ENCODE data around the gene LRRC45.

Gene LRRC45

GRCh38 chr17:81983011-81983638 lies 40.0 kb upstream of the LRRC45 start:
- peaks cover 0 to 47% (median 37%) of the 10 kb centered on the region in 5 donors for H3K36me3 ChIP-seq (ENCODE audit: control insufficient read depth in 5 of 5, insufficient read depth in 5 of 5, low read length in 5 of 5)
- no peak overlapping the region for H3K9ac ChIP-seq (ENCODE audit: low read length in 5 of 5)
- no peak overlapping the region for H3K4me3 ChIP-seq (ENCODE audit: low read depth in 1 of 5, low read length in 5 of 5)

GRCh38 chr17:81983639-81984373 lies 39.3 kb upstream of the LRRC45 start:
- no peak overlapping the region for H3K4me3 ChIP-seq (ENCODE audit: low read depth in 1 of 5, low read length in 5 of 5)
- H3K9me3 ChIP-seq (ENCODE audit: control insufficient read depth in 5 of 5, low read length in 5 of 5) = no peaks in the 10 kb centered on the region
- peaks cover 0 to 10% (median 8%) of the 10 kb centered on the region in 5 donors for H3K4me1 ChIP-seq (ENCODE audit: control insufficient read depth in 5 of 5, insufficient read depth in 5 of 5, low read length in 5 of 5)
- peaks cover 0 to 51% (median 39%) of the 10 kb centered on the region in 5 donors for H3K36me3 ChIP-seq (ENCODE audit: control insufficient read depth in 5 of 5, insufficient read depth in 5 of 5, low read length in 5 of 5)
- no peaks in the 10 kb centered on the region for H3K27me3 ChIP-seq (ENCODE audit: control insufficient read depth in 5 of 5, insufficient read depth in 4 of 5, low read length in 5 of 5)
- no peak overlapping the region for H3K9ac ChIP-seq (ENCODE audit: low read length in 5 of 5)
- H3K27ac ChIP-seq (ENCODE audit: low read depth, low read length) = no peak overlapping the region

More at GRCh38 chr17:81983011-81983638, 40.0 kb upstream of the LRRC45 start:
- Histone ChIP-seq H3K27me3 (ENCODE audit: control insufficient read depth in 5 of 5, insufficient read depth in 4 of 5, low read length in 5 of 5) (no peaks in the 10 kb centered on the region), H3K27ac (ENCODE audit: low read depth, low read length) (no peak overlapping the region), H3K4me1 (ENCODE audit: control insufficient read depth in 5 of 5, insufficient read depth in 5 of 5, low read length in 5 of 5) (peaks cover 0 to 16% (median 15%) of the 10 kb centered on the region in 5 donors), H3K9me3 (ENCODE audit: control insufficient read depth in 5 of 5, low read length in 5 of 5) (no peaks in the 10 kb centered on the region)

GRCh38 chr17:81984773-81985410 lies 38.2 kb upstream of the LRRC45 start:
- peaks cover 0 to 56% (median 39%) of the 10 kb centered on the region in 5 donors for H3K36me3 ChIP-seq (ENCODE audit: control insufficient read depth in 5 of 5, insufficient read depth in 5 of 5, low read length in 5 of 5)
- no peaks in the 10 kb centered on the region for H3K27me3 ChIP-seq (ENCODE audit: control insufficient read depth in 5 of 5, insufficient read depth in 4 of 5, low read length in 5 of 5)
- H3K27ac ChIP-seq (ENCODE audit: low read depth, low read length) = no peak overlapping the region
- peaks cover 0 to 8% (median 6%) of the 10 kb centered on the region in 5 donors for H3K4me1 ChIP-seq (ENCODE audit: control insufficient read depth in 5 of 5, insufficient read depth in 5 of 5, low read length in 5 of 5)
- H3K9ac ChIP-seq (ENCODE audit: low read length in 5 of 5) = no peak overlapping the region
- H3K4me3 ChIP-seq (ENCODE audit: low read depth in 1 of 5, low read length in 5 of 5) = no peak overlapping the region
- no peaks in the 10 kb centered on the region for H3K9me3 ChIP-seq (ENCODE audit: control insufficient read depth in 5 of 5, low read length in 5 of 5)

GRCh38 chr17:81986606-81987005 lies 36.5 kb upstream of the LRRC45 start:
- Histone ChIP-seq H3K9me3 (ENCODE audit: control insufficient read depth in 5 of 5, low read length in 5 of 5) (no peaks in the 10 kb centered on the region), H3K27ac (ENCODE audit: low read depth, low read length) (no peak overlapping the region), H3K9ac (ENCODE audit: low read length in 5 of 5) (no peak overlapping the region), H3K4me1 (ENCODE audit: control insufficient read depth in 5 of 5, insufficient read depth in 5 of 5, low read length in 5 of 5) (peaks cover 0 to 13% (median 10%) of the 10 kb centered on the region in 5 donors), H3K36me3 (ENCODE audit: control insufficient read depth in 5 of 5, insufficient read depth in 5 of 5, low read length in 5 of 5) (peaks cover 0 to 58% (median 33%) of the 10 kb centered on the region in 5 donors), H3K27me3 (ENCODE audit: control insufficient read depth in 5 of 5, insufficient read depth in 4 of 5, low read length in 5 of 5) (no peaks in the 10 kb centered on the region), H3K4me3 (ENCODE audit: low read depth in 1 of 5, low read length in 5 of 5) (no peak overlapping the region)

GRCh38 chr17:81987161-81987770 lies 35.8 kb upstream of the LRRC45 start:
- Histone ChIP-seq H3K9ac (ENCODE audit: low read length in 5 of 5) (no peak overlapping the region), H3K4me3 (ENCODE audit: low read depth in 1 of 5, low read length in 5 of 5) (no peak overlapping the region), H3K4me1 (ENCODE audit: control insufficient read depth in 5 of 5, insufficient read depth in 5 of 5, low read length in 5 of 5) (peaks cover 0 to 19% (median 17%) of the 10 kb centered on the region in 5 donors), H3K36me3 (ENCODE audit: control insufficient read depth in 5 of 5, insufficient read depth in 5 of 5, low read length in 5 of 5) (peaks cover 0 to 56% (median 33%) of the 10 kb centered on the region in 5 donors), H3K27ac (ENCODE audit: low read depth, low read length) (no peak overlapping the region), H3K27me3 (ENCODE audit: control insufficient read depth in 5 of 5, insufficient read depth in 4 of 5, low read length in 5 of 5) (no peaks in the 10 kb centered on the region), H3K9me3 (ENCODE audit: control insufficient read depth in 5 of 5, low read length in 5 of 5) (no peaks in the 10 kb centered on the region)

GRCh38 chr17:81990836-81991683 lies 32.0 kb upstream of the LRRC45 start:
- H3K9ac ChIP-seq (ENCODE audit: low read length in 5 of 5) = peak overlapping the region in 1 of 5 donors; percentile 36
- H3K9me3 ChIP-seq (ENCODE audit: control insufficient read depth in 5 of 5, low read length in 5 of 5) = no peaks in the 10 kb centered on the region
- no peaks in the 10 kb centered on the region for H3K27me3 ChIP-seq (ENCODE audit: control insufficient read depth in 5 of 5, insufficient read depth in 4 of 5, low read length in 5 of 5)
- H3K4me1 ChIP-seq (ENCODE audit: control insufficient read depth in 5 of 5, insufficient read depth in 5 of 5, low read length in 5 of 5) = peaks cover 0 to 16% (median 12%) of the 10 kb centered on the region in 5 donors
- H3K36me3 ChIP-seq (ENCODE audit: control insufficient read depth in 5 of 5, insufficient read depth in 5 of 5, low read length in 5 of 5) = peaks cover 0 to 46% (median 27%) of the 10 kb centered on the region in 5 donors
- no peak overlapping the region for H3K27ac ChIP-seq (ENCODE audit: low read depth, low read length)
- peak overlapping the region in 1 of 5 donors; percentile 1 for H3K4me3 ChIP-seq (ENCODE audit: low read depth in 1 of 5, low read length in 5 of 5)

GRCh38 chr17:81991684-81992305 lies 31.3 kb upstream of the LRRC45 start:
- Histone ChIP-seq H3K9me3 (ENCODE audit: control insufficient read depth in 5 of 5, low read length in 5 of 5) (no peaks in the 10 kb centered on the region), H3K4me3 (ENCODE audit: low read depth in 1 of 5, low read length in 5 of 5) (peak overlapping the region in 1 of 5 donors; percentile 1), H3K36me3 (ENCODE audit: control insufficient read depth in 5 of 5, insufficient read depth in 5 of 5, low read length in 5 of 5) (peaks cover 0 to 48% (median 25%) of the 10 kb centered on the region in 5 donors), H3K27me3 (ENCODE audit: control insufficient read depth in 5 of 5, insufficient read depth in 4 of 5, low read length in 5 of 5) (no peaks in the 10 kb centered on the region), H3K27ac (ENCODE audit: low read depth, low read length) (no peak overlapping the region), H3K4me1 (ENCODE audit: control insufficient read depth in 5 of 5, insufficient read depth in 5 of 5, low read length in 5 of 5) (peaks cover 0 to 16% (median 12%) of the 10 kb centered on the region in 5 donors), H3K9ac (ENCODE audit: low read length in 5 of 5) (peak overlapping the region in 1 of 5 donors; percentile 36)

- H3K36me3 ChIP-seq (ENCODE audit: control insufficient read depth in 5 of 5, insufficient read depth in 5 of 5, low read length in 5 of 5) = peaks cover 0 to 45% (median 23%) of the 10 kb centered on the region in 5 donors
- no peak overlapping the region for H3K27ac ChIP-seq (ENCODE audit: low read depth, low read length)
- no peaks in the 10 kb centered on the region for H3K27me3 ChIP-seq (ENCODE audit: control insufficient read depth in 5 of 5, insufficient read depth in 4 of 5, low read length in 5 of 5)
- peaks cover 0 to 16% (median 12%) of the 10 kb centered on the region in 5 donors for H3K4me1 ChIP-seq (ENCODE audit: control insufficient read depth in 5 of 5, insufficient read depth in 5 of 5, low read length in 5 of 5)
- no peaks in the 10 kb centered on the region for H3K9me3 ChIP-seq (ENCODE audit: control insufficient read depth in 5 of 5, low read length in 5 of 5)
- H3K9ac ChIP-seq (ENCODE audit: low read length in 5 of 5) = no peak overlapping the region
- no peak overlapping the region for H3K4me3 ChIP-seq (ENCODE audit: low read depth in 1 of 5, low read length in 5 of 5)
Observed at GRCh38 chr17:81992306-81993102, 30.6 kb upstream of the LRRC45 start.

All from subcutaneous abdominal adipose tissue (tissue), 5 donors.